ENCODE data around the gene BAIAP2L2.

Gene BAIAP2L2

DNA sequence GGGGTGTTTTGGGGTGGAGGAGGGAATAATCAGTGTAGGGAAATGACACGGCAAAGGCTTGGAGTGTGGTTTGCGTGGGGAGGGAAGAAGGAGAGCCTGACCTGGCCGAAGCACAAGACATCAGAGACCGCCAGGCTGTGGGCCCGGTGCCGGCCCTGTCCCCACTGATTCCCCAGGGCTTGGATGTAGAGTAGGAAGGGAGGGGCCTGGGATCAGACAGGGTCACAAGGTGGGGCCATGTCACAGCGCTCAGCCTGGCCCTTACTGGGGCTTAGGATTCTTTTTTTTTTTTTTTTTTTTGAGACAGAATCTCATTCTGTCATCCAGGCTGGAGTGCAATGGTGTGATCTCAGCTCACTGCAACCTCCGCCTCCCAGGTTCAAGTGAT lies 43.5 kb downstream of the BAIAP2L2 start:
- H3K27me3 ChIP-seq (replicated peaks), result no peaks in the 10 kb centered on the region
- H3K36me3 ChIP-seq (replicated peaks), result no peaks in the 10 kb centered on the region
- H3K4me3 ChIP-seq (ENCODE audit: low read depth, low read length), result no peak overlapping the region

DNA sequence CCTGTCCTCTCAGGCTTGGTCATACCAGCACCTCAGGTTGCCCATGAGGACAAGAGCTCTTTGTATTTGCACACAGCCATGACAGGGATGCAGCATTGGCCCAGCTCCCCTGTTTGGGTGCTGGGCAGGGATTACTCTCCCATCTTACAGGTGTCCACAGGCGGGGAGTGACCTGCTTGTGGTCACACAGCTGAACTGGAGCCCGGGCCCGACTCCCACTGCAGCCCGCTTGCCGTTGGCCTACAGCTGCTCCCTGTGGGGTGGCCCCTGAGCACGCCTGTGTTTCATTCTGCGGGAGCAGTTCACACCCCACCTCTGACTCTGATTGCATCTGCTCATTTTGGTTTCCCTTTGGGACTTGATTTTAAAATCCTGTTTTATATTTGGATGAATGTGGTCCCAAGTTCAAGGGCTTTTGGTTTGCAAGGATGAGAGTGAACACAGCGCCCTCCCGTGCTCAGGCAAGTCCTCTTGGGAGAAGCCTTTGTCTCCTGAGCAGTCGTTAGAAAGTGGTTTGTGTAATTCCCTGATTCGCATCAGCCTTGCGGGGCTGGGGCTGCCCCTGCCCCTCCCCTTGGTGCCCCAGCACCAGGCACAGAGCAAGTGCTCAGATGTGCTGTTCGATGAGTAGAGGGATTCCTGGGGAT lies 44.0 kb downstream of the BAIAP2L2 start:
- Histone ChIP-seq H3K4me3 (ENCODE audit: low read depth, low read length) (no peak overlapping the region), H3K36me3 (replicated peaks) (no peaks in the 10 kb centered on the region), H3K27me3 (replicated peaks) (no peaks in the 10 kb centered on the region), H3K27ac (no peak overlapping the region)
- TF ChIP-seq, protein P1, sequence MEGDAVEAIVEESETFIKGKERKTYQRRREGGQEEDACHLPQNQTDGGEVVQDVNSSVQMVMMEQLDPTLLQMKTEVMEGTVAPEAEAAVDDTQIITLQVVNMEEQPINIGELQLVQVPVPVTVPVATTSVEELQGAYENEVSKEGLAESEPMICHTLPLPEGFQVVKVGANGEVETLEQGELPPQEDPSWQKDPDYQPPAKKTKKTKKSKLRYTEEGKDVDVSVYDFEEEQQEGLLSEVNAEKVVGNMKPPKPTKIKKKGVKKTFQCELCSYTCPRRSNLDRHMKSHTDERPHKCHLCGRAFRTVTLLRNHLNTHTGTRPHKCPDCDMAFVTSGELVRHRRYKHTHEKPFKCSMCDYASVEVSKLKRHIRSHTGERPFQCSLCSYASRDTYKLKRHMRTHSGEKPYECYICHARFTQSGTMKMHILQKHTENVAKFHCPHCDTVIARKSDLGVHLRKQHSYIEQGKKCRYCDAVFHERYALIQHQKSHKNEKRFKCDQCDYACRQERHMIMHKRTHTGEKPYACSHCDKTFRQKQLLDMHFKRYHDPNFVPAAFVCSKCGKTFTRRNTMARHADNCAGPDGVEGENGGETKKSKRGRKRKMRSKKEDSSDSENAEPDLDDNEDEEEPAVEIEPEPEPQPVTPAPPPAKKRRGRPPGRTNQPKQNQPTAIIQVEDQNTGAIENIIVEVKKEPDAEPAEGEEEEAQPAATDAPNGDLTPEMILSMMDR (IDR thresholded peaks at IDR 0.05; ENCODE audit: low read depth, low read length, missing control alignments), result peak; percentile 22
- DNase-seq, result no peak
- in situ Hi-C loops (cut with HindIII; ENCODE audit: low pct_ligation_motif_present, low sequenced_read_pairs), result no loop called here

More for the DNA sequence above, 43.5 kb downstream of the BAIAP2L2 start:
- in situ Hi-C loops (cut with HindIII; ENCODE audit: low pct_ligation_motif_present, low sequenced_read_pairs), result no loop called here
- TF ChIP-seq, protein P1 (IDR thresholded peaks at IDR 0.05; ENCODE audit: low read depth, low read length, missing control alignments), result no peak
- H3K27ac ChIP-seq, result no peak overlapping the region
- DNase-seq, result no peak

DNA sequence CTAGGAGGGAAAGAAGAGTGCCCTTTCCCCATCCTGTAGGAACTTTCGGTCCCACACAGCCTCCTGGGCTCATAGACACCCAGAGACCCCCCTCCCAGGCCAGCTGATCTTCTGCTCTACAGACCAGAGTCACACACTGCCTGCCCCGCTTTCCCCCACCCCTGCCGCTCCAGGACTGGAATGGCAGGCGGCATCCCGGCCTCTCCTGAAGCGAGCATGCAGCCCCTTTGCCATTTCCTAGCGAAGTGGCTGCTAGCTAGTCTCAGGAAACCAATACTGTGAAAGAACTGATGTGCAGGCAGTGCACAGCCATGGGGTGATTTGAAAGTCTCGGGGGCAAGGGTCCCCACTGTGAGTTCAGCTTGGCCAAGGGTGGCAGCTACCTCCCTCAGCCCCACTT lies 44.9 kb downstream of the BAIAP2L2 start:
- H3K27me3 ChIP-seq (replicated peaks), result no peaks in the 10 kb centered on the region
- H3K36me3 ChIP-seq (replicated peaks), result no peaks in the 10 kb centered on the region
- H3K4me3 ChIP-seq (ENCODE audit: low read depth, low read length), result no peak overlapping the region
- in situ Hi-C loops (cut with HindIII; ENCODE audit: low pct_ligation_motif_present, low sequenced_read_pairs), result no loop called here
- H3K27ac ChIP-seq, result no peak overlapping the region
- TF ChIP-seq, protein P1 (IDR thresholded peaks at IDR 0.05; ENCODE audit: low read depth, low read length, missing control alignments), result no peak
- DNase-seq, result no peak

DNA sequence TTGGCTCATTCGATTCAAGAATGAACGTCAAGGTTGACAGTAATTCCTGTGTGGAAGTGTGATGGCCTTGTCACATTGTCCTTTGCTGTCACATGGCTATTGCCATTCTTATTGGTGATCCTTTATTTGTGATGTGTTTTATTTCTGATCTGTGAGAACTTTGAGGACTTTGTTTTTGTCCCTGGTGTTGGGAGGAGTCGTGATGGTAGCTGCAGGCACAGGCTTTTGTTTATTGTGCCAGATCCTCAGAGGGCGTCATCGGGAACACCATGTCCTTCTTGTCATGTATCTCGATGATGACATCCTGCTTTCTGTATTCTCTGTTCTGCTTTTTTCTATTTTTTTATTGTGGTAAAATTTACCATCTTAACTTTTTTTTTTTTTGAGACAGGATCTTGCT lies 47.7 kb downstream of the BAIAP2L2 start:
- Histone ChIP-seq H3K27ac (no peak overlapping the region), H3K4me3 (ENCODE audit: low read depth, low read length) (no peak overlapping the region), H3K27me3 (replicated peaks) (no peaks in the 10 kb centered on the region), H3K36me3 (replicated peaks) (no peaks in the 10 kb centered on the region)
- TF ChIP-seq, protein P1 (IDR thresholded peaks at IDR 0.05; ENCODE audit: low read depth, low read length, missing control alignments), result no peak
- no peak for DNase-seq
- in situ Hi-C loops (cut with HindIII; ENCODE audit: low pct_ligation_motif_present, low sequenced_read_pairs), result no loop called here

DNA sequence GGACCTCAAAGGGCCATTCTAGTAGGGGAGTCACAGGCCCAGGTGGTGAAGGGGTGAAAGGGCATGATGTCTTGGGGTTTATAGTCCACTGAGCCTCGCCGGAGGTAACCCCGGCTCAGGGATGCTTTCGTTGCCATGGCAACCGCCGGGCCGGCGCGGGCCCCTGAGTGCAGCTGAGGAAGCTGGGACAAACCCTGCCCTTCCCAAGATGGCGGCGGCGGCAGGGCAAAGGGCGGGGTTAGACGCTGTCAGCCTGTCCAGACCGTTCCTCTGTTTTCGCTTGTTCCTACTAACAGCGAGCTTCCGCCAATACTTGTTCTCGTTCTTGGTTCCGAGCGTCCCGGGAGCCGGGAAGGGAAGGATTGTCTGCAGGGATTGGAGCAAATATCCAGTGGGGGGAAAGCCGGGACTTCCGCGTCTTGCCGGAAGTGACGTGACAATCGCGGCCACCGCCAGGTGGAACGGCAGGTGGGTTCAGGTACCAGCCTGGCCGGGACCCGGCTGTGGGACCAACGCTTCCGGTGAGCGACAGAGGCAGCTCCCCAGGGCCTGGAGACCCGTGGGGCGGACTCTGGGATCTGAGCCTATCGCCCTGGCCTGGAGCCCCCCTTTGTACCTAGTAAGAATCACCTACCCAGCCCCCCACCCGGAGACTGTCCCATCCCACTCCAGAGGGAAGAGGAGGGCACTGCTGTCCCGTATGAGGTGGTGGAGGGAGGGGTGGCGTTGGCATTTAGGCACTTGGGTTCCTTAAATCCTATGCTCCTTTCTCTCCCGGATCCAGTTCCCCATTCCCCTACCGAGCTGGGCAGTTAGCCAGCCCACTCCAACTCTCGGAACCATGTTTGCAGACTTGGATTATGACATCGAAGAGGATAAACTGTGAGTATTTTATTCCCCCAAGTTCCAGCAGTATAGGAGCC lies 53.3 kb downstream of the BAIAP2L2 start, which contains the start of gene PICK1:
Gene PICK1, plus strand, starts transcription at position 436 of the 923 bp plus-strand sequence. Its CDS starts 406 bp downstream, at position 842.
- TF ChIP-seq, protein P1 (IDR thresholded peaks at IDR 0.05; ENCODE audit: low read depth, low read length, missing control alignments), result no peak
- H3K36me3 ChIP-seq (replicated peaks), result no peaks in the 10 kb centered on the region

More for the DNA sequence above, 53.3 kb downstream of the BAIAP2L2 start, which contains the start of gene PICK1:
- in situ Hi-C loops (cut with HindIII; ENCODE audit: low pct_ligation_motif_present, low sequenced_read_pairs), result no loop called here
- H3K27ac ChIP-seq, result peak within 1 kb of the TSS; percentile 24
- H3K27me3 ChIP-seq (replicated peaks), result no peaks in the 10 kb centered on the region
- DNase-seq, result peak; percentile 85
- peak within 1 kb of the TSS; percentile 71 for H3K4me3 ChIP-seq (ENCODE audit: low read depth, low read length)
